GM19351 (cell line): ENCODE results near the gene IL21.
"Not testable (repeated sequence)": the region's sequence is repeated elsewhere in the genome, so short reads cannot be mapped to it uniquely, and the experiment has no call there.

Experiments used
- ATAC-seq: cut with Tn5 transposase; IDR thresholded peaks from one replicate; pipeline ENCODE4 v1.9.1; 2021; ENCODE audit warnings: mild to moderate bottlenecking, moderate library complexity; ENCODE audit not compliant: unreplicated experiment

IL21 gene

DNA sequence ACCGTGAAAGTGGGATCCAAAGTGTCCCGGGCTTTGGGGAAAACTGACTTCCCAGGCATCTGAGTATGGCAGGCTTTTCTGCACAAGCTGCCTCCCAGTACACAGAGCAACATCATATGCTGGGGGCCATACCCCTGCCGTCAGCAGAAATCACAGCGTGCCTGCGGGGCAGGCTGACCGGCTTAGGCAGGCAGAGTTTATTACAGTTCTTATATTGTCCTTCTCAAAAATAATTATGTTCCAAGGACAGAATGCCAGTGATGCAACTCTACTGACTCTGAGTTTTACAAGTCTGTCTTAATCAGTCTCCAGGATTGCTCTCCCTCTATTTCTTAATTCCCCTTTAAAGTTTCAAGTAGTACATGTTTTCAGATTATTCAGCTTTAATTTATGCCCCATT is 37.0 kb downstream of the IL21 start:
- no peak for ATAC-seq

DNA sequence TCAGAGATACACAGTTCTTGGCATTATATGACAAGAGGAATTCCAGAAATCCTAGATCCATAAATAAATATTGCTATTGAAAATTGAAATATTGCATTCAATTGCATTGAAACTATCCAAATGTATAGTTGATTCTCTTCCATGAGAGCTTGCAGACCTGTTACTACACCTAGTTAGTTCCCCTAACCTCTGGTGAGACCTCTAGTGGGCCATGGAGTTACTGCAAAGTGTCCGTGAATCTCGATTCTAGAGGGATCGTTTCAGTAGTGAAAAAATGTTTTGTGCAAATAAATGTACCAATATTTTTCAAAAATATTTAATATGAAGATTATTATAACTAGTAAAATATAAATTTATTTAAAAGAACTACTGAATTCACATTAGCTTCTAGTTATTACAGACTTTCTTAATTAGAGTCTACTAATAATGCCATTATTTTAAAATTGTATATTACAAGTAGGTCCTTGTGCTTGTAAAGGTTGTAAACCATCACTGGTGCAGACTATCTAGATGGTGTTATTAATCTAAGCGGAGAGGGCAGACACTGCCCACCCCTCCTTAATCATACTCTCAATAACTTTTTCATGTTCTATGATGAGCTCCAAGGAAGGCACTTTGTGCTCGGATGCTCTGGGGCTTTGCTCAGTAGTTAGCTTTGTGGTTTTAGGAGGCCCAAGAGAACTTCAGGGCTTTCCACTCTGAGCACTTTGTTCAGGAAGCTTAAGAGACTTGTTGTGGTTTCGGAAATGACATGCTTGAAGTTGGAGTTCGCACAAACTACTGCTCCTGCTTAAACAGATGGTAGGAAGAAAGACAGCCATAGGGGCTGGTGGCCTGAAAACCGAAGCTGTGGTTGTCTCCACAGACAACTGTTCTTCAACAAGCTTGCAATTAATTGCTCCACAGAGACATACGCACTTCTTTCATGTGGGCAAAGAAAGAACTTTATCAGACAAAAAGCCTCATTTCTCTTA is 42.8 kb downstream of the IL21 start:
- ATAC-seq, result peak; percentile 73

DNA sequence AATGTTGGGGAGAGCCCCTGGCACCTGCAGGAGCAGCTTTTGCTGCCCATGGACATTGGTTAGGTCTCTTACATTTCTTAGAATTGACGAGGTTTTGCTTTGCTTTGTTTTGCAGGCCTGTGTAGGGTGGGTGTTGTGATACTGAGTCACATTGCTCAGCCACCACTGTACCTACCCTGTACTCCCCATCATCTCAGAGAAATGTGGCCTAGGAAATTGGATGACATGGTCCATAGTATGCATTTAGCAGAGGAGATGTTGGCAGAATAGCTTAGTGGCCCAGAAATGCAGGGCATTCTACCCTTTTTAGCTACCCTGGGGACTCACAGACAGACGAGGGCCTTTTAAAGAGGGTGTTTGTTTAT is 43.7 kb downstream of the IL21 start:
- ATAC-seq, result no peak

DNA sequence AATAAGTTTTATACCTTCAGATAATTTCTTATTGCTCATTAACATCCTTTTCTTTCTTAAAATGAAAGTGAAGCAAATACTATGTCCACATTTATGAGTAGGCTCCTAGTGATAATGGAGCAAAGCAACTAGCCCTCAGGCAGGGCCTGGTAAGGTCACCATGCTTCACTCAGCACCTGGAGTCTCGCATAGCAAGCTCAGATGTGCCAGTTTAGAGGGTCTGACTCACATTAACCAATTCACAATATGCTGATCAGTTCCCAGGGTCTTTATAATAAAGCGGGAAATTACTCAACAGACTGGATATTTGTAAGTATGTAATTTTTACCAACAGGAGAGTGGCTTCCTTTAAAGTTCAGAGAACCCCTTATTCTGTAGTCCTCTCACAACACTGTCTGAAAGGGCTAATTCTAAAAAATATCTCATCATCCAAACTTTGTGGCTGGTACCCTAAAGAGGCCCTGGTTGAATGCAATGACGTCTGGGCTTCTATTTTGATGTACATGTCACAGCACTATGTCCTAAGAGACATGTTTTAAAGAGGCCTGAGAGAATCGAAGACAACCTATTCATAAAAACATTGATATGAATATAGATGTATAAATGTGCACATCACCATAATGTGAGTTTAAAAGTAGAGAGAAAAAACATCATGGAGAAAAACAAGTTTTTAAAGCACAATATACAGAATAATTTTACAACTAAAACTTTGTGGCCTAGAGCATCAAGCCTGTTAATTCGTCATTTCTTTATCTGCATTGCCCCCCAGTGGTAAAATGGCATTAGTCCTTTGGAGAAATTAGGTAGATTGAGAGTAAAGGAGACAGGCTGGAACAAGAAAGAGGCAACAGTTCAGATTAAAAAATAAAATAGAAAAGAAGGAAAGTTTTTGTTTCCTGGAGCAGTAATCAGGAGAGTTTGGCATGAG is 44.3 kb downstream of the IL21 start:
- ATAC-seq, result peak; percentile 77

DNA sequence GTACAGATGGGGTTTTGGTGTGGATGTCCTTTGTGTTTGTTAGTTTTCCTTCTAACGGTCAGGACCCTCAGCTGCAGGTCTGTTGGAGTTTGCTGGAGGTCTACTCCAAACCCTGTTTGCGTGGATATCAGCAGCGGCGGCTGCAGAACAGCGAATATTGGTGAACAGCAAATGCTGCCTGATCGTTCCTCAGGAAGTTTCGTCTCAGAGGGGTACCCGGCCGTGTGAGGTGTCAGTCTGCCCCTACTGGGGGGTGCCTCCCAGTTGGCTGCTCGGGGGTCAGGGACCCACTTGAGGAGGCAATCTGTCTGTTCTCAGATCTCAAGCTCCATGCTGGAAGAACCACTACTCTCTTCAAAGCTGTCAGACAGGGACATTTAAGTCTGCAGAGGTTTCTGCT is 46.5 kb downstream of the IL21 start:
- ATAC-seq, result not testable (repeated sequence)

DNA sequence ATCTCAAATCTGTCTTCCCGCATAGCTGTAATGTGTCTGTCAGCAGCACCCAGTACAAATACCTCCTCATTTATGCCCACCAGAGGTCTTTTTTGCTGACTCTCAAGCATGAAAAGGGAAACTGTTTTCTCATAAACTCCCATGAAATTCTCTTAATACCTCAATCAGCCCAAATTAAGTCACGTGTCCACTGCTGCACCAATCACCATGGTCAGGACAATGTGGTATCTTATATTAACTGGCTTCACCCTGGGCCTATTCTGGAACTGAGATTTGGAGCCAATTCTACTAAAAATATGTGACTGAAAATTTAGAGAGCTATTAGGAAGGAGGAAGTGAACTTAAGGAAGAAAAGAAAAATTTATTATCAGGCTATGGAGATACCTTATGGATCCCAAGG is 58.4 kb downstream of the IL21 start:
- no peak for ATAC-seq
